ENCODE measurements around the gene PM20D2.
"Not testable (repeated sequence)": the region's sequence is repeated elsewhere in the genome, so short reads cannot be mapped to it uniquely, and the experiment has no call there.

Gene PM20D2

DNA sequence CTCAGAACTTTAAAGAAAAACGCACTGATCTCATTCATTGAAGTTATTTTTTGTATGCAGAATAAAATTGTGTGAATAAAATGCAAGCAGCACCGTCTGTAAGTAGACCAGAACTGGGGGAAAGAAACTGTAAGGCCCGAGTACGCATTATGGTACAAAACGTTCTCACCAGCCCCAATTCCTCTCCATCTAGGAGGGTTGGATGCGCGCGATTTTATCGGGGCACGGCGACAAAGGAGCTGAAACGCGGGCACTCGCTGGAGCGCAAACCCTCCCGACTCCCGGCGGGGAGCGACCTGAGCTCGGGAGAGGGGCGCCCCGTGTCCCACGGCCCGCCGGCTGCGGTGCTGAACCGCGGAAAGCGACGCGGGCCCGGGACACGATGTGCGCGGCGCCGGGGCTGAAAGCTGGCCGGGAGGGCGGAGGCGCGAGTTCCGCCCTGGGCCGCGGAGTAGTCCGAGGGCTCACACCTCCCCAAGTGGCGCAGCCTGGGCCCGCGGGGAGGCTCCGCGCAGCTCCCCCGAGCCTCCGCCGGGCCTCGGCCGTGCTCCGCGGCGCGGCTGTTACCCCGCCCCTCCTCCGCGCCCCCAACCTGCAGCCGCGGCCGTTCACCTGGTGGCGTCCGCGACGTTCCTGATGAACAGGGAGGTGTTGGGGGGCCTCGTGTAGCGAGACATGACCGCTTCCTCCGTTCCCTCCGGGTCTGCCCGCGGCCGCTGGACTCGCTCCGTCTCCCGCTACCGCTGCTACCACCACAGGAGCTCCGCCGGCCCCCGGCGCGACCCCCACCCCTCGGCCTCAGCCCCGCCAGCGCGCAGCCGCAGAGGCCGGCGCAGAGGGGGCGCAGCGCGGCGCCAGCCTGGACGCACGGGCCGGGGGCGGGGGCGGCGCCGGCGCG lies 28.4 kb upstream of the PM20D2 start, which contains the start of gene SRSF12:
Gene SRSF12 (minus strand): TSS at position 861 of the 898 bp plus-strand sequence. CDS start 184 bp downstream, at position 677.
- TF ChIP-seq, protein P1, sequence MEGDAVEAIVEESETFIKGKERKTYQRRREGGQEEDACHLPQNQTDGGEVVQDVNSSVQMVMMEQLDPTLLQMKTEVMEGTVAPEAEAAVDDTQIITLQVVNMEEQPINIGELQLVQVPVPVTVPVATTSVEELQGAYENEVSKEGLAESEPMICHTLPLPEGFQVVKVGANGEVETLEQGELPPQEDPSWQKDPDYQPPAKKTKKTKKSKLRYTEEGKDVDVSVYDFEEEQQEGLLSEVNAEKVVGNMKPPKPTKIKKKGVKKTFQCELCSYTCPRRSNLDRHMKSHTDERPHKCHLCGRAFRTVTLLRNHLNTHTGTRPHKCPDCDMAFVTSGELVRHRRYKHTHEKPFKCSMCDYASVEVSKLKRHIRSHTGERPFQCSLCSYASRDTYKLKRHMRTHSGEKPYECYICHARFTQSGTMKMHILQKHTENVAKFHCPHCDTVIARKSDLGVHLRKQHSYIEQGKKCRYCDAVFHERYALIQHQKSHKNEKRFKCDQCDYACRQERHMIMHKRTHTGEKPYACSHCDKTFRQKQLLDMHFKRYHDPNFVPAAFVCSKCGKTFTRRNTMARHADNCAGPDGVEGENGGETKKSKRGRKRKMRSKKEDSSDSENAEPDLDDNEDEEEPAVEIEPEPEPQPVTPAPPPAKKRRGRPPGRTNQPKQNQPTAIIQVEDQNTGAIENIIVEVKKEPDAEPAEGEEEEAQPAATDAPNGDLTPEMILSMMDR (IDR thresholded peaks at IDR 0.05; ENCODE audit: borderline replicate concordance, control extremely low read depth, extremely low read depth, insufficient read depth, missing control alignments), result no peak
- peak; percentile 89 for DNase-seq (ENCODE audit: low spot score)
- in situ Hi-C loops (cut with MboI; ENCODE audit: low sequenced_read_pairs, unreplicated experiment), result no loop called here

DNA sequence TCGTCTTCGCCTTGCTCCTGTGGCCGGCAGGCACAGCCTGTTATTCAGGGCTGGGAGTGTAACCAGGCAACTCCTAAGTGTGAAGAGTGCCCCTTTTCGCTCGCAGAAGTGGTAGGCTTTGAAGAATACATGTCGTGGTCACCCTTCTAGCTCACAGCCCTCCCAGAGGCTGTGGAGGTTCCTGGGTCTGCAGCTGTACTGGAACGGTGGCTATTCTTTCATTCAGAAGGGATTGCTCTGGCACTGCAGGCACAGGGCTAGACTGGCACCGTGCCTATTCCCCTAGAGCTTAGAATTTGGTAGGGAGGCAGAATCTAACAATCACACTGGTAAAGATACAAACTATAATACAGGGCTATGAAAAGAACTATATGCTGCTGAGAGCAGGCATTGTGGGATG lies 26.9 kb upstream of the PM20D2 start:
- TF ChIP-seq, protein P1 (IDR thresholded peaks at IDR 0.05; ENCODE audit: borderline replicate concordance, control extremely low read depth, extremely low read depth, insufficient read depth, missing control alignments), result no peak
- DNase-seq (ENCODE audit: low spot score), result no peak
- in situ Hi-C loops (cut with MboI; ENCODE audit: low sequenced_read_pairs, unreplicated experiment), result no loop called here

GRCh38 chr6:89120371-89120770 lies 25.5 kb upstream of the PM20D2 start:
- in situ Hi-C loops (cut with MboI; ENCODE audit: low sequenced_read_pairs, unreplicated experiment), result no loop called here
- no peak for DNase-seq (ENCODE audit: low spot score)
- TF ChIP-seq, protein P1 (IDR thresholded peaks at IDR 0.05; ENCODE audit: borderline replicate concordance, control extremely low read depth, extremely low read depth, insufficient read depth, missing control alignments), result no peak

DNA sequence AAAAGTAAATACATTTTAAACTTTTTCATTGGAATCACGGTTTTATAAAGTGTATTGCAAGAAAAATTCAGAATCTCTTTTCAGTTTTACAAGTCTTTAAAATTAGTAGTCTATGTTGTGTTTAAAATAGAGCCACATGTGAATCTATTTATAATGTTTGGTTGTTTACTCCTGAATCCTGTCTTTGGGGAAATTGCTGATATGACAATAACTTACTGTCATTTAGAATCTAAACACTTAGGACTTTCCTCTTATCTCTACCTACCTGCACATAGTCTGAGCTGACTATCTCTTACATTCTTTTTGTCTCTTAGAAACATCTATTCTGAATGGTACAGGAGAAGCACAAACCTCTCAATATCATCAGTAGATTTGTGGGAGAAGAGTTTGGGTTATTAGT lies 23.9 kb upstream of the PM20D2 start:
- TF ChIP-seq, protein P1 (IDR thresholded peaks at IDR 0.05; ENCODE audit: borderline replicate concordance, control extremely low read depth, extremely low read depth, insufficient read depth, missing control alignments), result no peak
- in situ Hi-C loops (cut with MboI; ENCODE audit: low sequenced_read_pairs, unreplicated experiment), result no loop called here
- no peak for DNase-seq (ENCODE audit: low spot score)

GRCh38 chr6:89122625-89123024 lies 23.2 kb upstream of the PM20D2 start:
- in situ Hi-C loops (cut with MboI; ENCODE audit: low sequenced_read_pairs, unreplicated experiment), result no loop called here
- peak; percentile 62 for DNase-seq (ENCODE audit: low spot score)
- TF ChIP-seq, protein P1 (IDR thresholded peaks at IDR 0.05; ENCODE audit: borderline replicate concordance, control extremely low read depth, extremely low read depth, insufficient read depth, missing control alignments), result peak; percentile 32

GRCh38 chr6:89128256-89128671 lies 17.6 kb upstream of the PM20D2 start:
- in situ Hi-C loops (cut with MboI; ENCODE audit: low sequenced_read_pairs, unreplicated experiment); DNase-seq (ENCODE audit: low spot score): not testable (repeated sequence)

GRCh38 chr6:89131599-89131998 lies 14.3 kb upstream of the PM20D2 start:
- in situ Hi-C loops (cut with MboI; ENCODE audit: low sequenced_read_pairs, unreplicated experiment), result no loop called here
- DNase-seq (ENCODE audit: low spot score), result no peak
- TF ChIP-seq, protein P1 (IDR thresholded peaks at IDR 0.05; ENCODE audit: borderline replicate concordance, control extremely low read depth, extremely low read depth, insufficient read depth, missing control alignments), result no peak
